HepG2 (cell line): ENCODE data around the gene VSX1. TPM values are rescaled to one million over a fixed set of nuclear protein-coding genes. Genes with fewer than 3 reads are reported as not detected.

Experiments
- ELF4 ChIP-seq: sonication (generic); formaldehyde crosslinking; IDR thresholded peaks from 2 replicates; pipeline ENCODE4 v1.5.0; 2020; ENCODE audit warnings: missing genetic modification reagents, mild to moderate bottlenecking, moderate library complexity, borderline replicate concordance
- GATAD1 ChIP-seq: IDR thresholded peaks from 2 replicates; pipeline ENCODE4 v1.6.1; 2016; ENCODE audit warnings: missing genetic modification reagents, missing compliant biosample characterization
- HNRNPL ChIP-seq: fragments of 200-400 bp; formaldehyde crosslinking; IDR thresholded peaks from 2 replicates; pipeline ENCODE4 v1.6.1; 2017; ENCODE audit warnings: mild to moderate bottlenecking, low read depth, low read length
- HNRNPLL ChIP-seq: fragments of 200-400 bp; formaldehyde crosslinking; IDR thresholded peaks from 2 replicates; pipeline ENCODE4 v1.6.1; 2017; ENCODE audit warnings: mild to moderate bottlenecking, low read depth, low read length; ENCODE audit not compliant: poor library complexity, severe bottlenecking
- JDP2 ChIP-seq: sonication (generic); formaldehyde crosslinking; IDR thresholded peaks from 2 replicates; pipeline ENCODE4 v1.8.1; 2022; ENCODE audit warnings: missing genetic modification reagents, borderline replicate concordance
- KMT2A ChIP-seq: sonication (generic); formaldehyde crosslinking; IDR thresholded peaks from 2 replicates; pipeline ENCODE4 v1.4.0; 2020; ENCODE audit warnings: missing genetic modification reagents
- MLLT10 ChIP-seq: sonication (generic); formaldehyde crosslinking; IDR thresholded peaks from 2 replicates; pipeline ENCODE4 v1.4.0; 2020; ENCODE audit warnings: missing genetic modification reagents
- NONO ChIP-seq, 2 experiments: fragments of 450-650 bp in 1 of 2; sonication (generic) in 1 of 2; formaldehyde crosslinking in 1 of 2; IDR thresholded peaks in 1 of 2; conservative IDR thresholded peaks in 1 of 2; 2 replicates each; pipeline versions ENCODE4 v1.6.1 to v1.8.0; 2017 to 2022; ENCODE audit warnings: mild to moderate bottlenecking in 1 of 2, missing genetic modification reagents in 1 of 2, moderate library complexity in 1 of 2
- RFX1 ChIP-seq: fragments of 450-650 bp; IDR thresholded peaks from 2 replicates; pipeline ENCODE4 v1.6.1; 2017
- SIN3B ChIP-seq: fragments of 150-350 bp; IDR thresholded peaks from 2 replicates; pipeline ENCODE4 v1.6.1; 2014; ENCODE audit warnings: low read length
- SMC3 ChIP-seq: IDR thresholded peaks from 2 replicates; pipeline ENCODE4 v1.6.1; 2011; ENCODE audit warnings: low read length, improper control_type of control experiment
- SP5 ChIP-seq: IDR thresholded peaks from 2 replicates; pipeline ENCODE4 v1.6.1; 2016; ENCODE audit warnings: low read depth, borderline replicate concordance
- STAT5B ChIP-seq: sonication (generic); formaldehyde crosslinking; IDR thresholded peaks from 2 replicates; pipeline ENCODE4 v1.4.0; 2020; ENCODE audit warnings: missing genetic modification reagents
- TAF1 ChIP-seq: sonication (generic); formaldehyde crosslinking; IDR thresholded peaks from 2 replicates; pipeline ENCODE4 v1.4.0; 2020; ENCODE audit warnings: missing genetic modification reagents
- TEAD2 ChIP-seq: sonication (generic); formaldehyde crosslinking; IDR thresholded peaks from 2 replicates; pipeline ENCODE4 v1.9.0; 2021; ENCODE audit warnings: missing genetic modification reagents
- U2AF1 ChIP-seq: fragments of 200-400 bp; formaldehyde crosslinking; optimal IDR thresholded peaks from 2 replicates; pipeline ENCODE3; 2017; ENCODE audit warnings: mild to moderate bottlenecking, low read depth, low read length
- ZBTB3 ChIP-seq: sonication (generic); formaldehyde crosslinking; IDR thresholded peaks from 2 replicates; pipeline ENCODE4 v1.4.0; 2020; ENCODE audit warnings: low read depth, mild to moderate bottlenecking, moderate library complexity, missing genetic modification reagents, borderline replicate concordance
- ZFP36L1 ChIP-seq: sonication (generic); formaldehyde crosslinking; IDR thresholded peaks from 2 replicates; pipeline ENCODE4 v1.8.0; 2022; ENCODE audit warnings: mild to moderate bottlenecking, missing genetic modification reagents, moderate library complexity
- ZNF326 ChIP-seq: sonication (generic); formaldehyde crosslinking; IDR thresholded peaks from 2 replicates; pipeline ENCODE4 v1.4.0; 2020; ENCODE audit warnings: missing genetic modification reagents, borderline replicate concordance
- ZNF605 ChIP-seq: sonication (generic); formaldehyde crosslinking; IDR thresholded peaks from 2 replicates; pipeline ENCODE4 v1.8.0; 2022; ENCODE audit warnings: mild to moderate bottlenecking, missing genetic modification reagents
- ZNF629 ChIP-seq: sonication (generic); formaldehyde crosslinking; conservative IDR thresholded peaks from 2 replicates; pipeline ENCODE4 v1.5.0; 2020; ENCODE audit warnings: missing genetic modification reagents
- polyA plus RNA-seq, 8 experiments: library from polyadenylated mRNA; depleted of rRNA in 3 of 8; stranded (reverse) in 7 of 8; unstranded in 1 of 8; fragments of >200 nt; fragmentation: Illumina TruSeq in 4 of 8; extraction: Trizol in 4 of 8; gene quantifications; 2 replicates each; pipeline versions ENCODE4 v1.2.1 to v1.2.3, GENCODE V29; 2011 to 2016; ENCODE audit warnings: low read depth in 4 of 8, missing spikeins in 1 of 8, mixed read lengths in 1 of 8; ENCODE audit not compliant: insufficient read depth in 1 of 8
- total RNA-seq, 5 experiments: library from RNA; depleted of rRNA; stranded (reverse); fragments of >200 nt; fragmentation: Illumina TruSeq; extraction: Trizol; gene quantifications; 2 replicates each; pipeline ENCODE4 v1.2.3, GENCODE V29; 2016; ENCODE audit warnings: low read depth in 1 of 5
- TF ChIP-seq, protein P1 (sequence below): sonication (generic); formaldehyde crosslinking; IDR thresholded peaks from one replicate; pipeline ENCODE4 v1.5.1; 2020; ENCODE audit warnings: mild to moderate bottlenecking, missing genetic modification reagents; ENCODE audit errors: not compliant biosample characterization
- TF ChIP-seq, protein P2 (sequence below): sonication (generic); formaldehyde crosslinking; IDR thresholded peaks from 2 replicates; pipeline ENCODE4 v1.5.0; 2020; ENCODE audit warnings: mild to moderate bottlenecking, missing genetic modification reagents, borderline replicate concordance

VSX1 gene
- total and polyA plus RNA-seq, 2 of the 13 experiments (the other 11 are each of a cell fraction or from before 2014, with no cell fraction given): 0.04 TPM; not detected in 1

DNA sequence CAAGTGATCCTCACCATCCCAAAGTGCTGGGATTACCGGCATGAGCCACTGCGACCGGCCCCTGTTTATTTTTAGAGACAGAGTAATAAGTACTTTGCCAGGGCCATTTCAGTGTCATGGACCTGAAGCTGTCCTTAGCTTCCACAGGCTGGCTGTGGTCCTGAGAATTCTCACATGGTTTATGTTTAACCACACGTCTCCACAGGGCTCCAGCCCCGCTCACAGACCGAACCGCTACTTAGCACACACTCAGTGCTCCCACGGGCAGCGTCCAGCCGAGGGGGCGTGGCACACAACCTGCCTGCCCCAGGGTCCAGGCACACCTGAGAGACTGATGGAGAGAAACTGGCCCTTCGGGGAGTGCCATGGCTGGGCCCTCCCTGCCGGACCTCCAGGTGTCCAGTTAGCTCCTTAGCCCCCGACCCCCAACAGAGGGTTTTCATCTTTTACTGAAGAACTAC, 35.7 kb downstream of the VSX1 start (continued):
- TF ChIP-seq HNRNPLL: no peak
- no peak for TF ChIP-seq TAF1 (CRISPR knock-in tag)
- no peak for TF ChIP-seq ZBTB3 (CRISPR knock-in tag)
- TF ChIP-seq GATAD1 (CRISPR knock-in tag): 0 out of 2 replicates have a peak, but pooled peaks have one; percentile 40
- peak; percentile 54; the same call in 1 of the 2 replicates for TF ChIP-seq SP5
- TF ChIP-seq RFX1: no peak
- TF ChIP-seq JDP2 (CRISPR knock-in tag): no peak
- TF ChIP-seq U2AF1: no peak
- no peak for TF ChIP-seq ZNF326 (CRISPR knock-in tag)
- TF ChIP-seq, protein P1, sequence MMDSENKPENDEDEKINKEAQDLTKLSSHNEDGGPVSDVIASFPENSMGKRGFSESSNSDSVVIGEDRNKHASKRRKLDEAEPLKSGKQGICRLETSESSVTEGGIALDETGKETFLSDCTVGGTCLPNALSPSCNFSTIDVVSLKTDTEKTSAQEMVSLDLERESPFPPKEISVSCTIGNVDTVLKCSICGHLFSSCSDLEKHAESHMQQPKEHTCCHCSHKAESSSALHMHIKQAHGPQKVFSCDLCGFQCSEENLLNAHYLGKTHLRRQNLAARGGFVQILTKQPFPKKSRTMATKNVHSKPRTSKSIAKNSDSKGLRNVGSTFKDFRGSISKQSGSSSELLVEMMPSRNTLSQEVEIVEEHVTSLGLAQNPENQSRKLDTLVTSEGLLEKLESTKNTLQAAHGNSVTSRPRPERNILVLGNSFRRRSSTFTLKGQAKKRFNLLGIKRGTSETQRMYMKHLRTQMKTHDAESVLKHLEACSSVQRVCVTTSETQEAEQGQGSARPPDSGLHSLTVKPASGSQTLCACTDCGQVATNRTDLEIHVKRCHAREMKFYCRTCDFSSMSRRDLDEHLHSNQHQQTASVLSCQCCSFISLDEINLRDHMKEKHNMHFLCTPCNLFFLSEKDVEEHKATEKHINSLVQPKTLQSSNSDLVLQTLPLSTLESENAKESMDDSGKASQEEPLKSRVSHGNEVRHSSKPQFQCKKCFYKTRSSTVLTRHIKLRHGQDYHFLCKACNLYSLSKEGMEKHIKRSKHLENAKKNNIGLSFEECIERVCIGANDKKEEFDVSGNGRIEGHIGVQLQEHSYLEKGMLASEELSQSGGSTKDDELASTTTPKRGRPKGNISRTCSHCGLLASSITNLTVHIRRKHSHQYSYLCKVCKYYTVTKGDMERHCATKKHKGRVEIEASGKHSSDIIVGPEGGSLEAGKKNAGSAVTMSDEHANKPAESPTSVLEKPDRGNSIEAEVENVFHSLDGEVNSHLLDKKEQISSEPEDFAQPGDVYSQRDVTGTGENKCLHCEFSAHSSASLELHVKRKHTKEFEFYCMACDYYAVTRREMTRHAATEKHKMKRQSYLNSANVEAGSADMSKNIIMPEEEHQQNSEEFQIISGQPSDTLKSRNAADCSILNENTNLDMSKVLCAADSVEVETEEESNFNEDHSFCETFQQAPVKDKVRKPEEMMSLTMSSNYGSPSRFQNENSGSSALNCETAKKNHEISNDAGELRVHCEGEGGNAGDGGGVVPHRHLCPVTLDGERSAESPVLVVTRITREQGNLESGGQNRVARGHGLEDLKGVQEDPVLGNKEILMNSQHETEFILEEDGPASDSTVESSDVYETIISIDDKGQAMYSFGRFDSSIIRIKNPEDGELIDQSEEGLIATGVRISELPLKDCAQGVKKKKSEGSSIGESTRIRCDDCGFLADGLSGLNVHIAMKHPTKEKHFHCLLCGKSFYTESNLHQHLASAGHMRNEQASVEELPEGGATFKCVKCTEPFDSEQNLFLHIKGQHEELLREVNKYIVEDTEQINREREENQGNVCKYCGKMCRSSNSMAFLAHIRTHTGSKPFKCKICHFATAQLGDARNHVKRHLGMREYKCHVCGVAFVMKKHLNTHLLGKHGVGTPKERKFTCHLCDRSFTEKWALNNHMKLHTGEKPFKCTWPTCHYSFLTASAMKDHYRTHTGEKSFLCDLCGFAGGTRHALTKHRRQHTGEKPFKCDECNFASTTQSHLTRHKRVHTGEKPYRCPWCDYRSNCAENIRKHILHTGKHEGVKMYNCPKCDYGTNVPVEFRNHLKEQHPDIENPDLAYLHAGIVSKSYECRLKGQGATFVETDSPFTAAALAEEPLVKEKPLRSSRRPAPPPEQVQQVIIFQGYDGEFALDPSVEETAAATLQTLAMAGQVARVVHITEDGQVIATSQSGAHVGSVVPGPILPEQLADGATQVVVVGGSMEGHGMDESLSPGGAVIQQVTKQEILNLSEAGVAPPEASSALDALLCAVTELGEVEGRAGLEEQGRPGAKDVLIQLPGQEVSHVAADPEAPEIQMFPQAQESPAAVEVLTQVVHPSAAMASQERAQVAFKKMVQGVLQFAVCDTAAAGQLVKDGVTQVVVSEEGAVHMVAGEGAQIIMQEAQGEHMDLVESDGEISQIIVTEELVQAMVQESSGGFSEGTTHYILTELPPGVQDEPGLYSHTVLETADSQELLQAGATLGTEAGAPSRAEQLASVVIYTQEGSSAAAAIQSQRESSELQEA (CRISPR knock-in tag): no peak
- TF ChIP-seq ZNF605 (CRISPR knock-in tag): no peak
- TF ChIP-seq HNRNPL: no peak
- TF ChIP-seq ZFP36L1: no peak
- TF ChIP-seq SMC3: no peak; the same call in 1 of the 2 replicates
- TF ChIP-seq KMT2A (CRISPR knock-in tag): no peak; the same call in 1 of the 2 replicates
- TF ChIP-seq, protein P2, sequence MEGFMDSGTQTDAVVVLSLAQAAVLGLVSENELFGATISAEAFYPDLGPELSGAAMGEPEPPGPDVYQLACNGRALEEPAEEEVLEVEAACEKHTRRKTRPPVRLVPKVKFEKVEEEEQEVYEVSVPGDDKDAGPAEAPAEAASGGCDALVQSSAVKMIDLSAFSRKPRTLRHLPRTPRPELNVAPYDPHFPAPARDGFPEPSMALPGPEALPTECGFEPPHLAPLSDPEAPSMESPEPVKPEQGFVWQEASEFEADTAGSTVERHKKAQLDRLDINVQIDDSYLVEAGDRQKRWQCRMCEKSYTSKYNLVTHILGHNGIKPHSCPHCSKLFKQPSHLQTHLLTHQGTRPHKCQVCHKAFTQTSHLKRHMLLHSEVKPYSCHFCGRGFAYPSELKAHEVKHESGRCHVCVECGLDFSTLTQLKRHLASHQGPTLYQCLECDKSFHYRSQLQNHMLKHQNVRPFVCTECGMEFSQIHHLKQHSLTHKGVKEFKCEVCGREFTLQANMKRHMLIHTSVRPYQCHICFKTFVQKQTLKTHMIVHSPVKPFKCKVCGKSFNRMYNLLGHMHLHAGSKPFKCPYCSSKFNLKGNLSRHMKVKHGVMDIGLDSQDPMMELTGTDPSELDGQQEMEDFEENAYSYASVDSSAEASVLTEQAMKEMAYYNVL (CRISPR knock-in tag): no peak
- TF ChIP-seq SIN3B: no peak
- no peak for TF ChIP-seq NONO (IDR thresholded peaks at IDR 0.05)
- TF ChIP-seq NONO (CRISPR knock-in tag; conservative IDR thresholded peaks at IDR 0.05): no peak
- TF ChIP-seq ELF4: no peak
- no peak for TF ChIP-seq STAT5B (CRISPR knock-in tag)
- TF ChIP-seq ZNF629: 0 out of 2 replicates have a peak, but pooled peaks have one; percentile 35
- no peak for TF ChIP-seq TEAD2 (CRISPR knock-in tag)
- no peak for TF ChIP-seq MLLT10 (CRISPR knock-in tag)
